Measurements from ENCODE around the gene PHOX2A. TPM values are rescaled to one million over a fixed set of nuclear protein-coding genes. Genes with fewer than 3 reads are reported as not detected.

The PHOX2A gene
- total RNA-seq (2014; rRNA removed; shearing (Covaris generic)), result not detected in 2 replicates

GRCh38 chr11:72244060-72244360 is at the start of gene PHOX2A:
Gene PHOX2A, minus strand, starts transcription at chr11:72244176. Its CDS starts 172 bp downstream, at chr11:72244004.

DNA sequence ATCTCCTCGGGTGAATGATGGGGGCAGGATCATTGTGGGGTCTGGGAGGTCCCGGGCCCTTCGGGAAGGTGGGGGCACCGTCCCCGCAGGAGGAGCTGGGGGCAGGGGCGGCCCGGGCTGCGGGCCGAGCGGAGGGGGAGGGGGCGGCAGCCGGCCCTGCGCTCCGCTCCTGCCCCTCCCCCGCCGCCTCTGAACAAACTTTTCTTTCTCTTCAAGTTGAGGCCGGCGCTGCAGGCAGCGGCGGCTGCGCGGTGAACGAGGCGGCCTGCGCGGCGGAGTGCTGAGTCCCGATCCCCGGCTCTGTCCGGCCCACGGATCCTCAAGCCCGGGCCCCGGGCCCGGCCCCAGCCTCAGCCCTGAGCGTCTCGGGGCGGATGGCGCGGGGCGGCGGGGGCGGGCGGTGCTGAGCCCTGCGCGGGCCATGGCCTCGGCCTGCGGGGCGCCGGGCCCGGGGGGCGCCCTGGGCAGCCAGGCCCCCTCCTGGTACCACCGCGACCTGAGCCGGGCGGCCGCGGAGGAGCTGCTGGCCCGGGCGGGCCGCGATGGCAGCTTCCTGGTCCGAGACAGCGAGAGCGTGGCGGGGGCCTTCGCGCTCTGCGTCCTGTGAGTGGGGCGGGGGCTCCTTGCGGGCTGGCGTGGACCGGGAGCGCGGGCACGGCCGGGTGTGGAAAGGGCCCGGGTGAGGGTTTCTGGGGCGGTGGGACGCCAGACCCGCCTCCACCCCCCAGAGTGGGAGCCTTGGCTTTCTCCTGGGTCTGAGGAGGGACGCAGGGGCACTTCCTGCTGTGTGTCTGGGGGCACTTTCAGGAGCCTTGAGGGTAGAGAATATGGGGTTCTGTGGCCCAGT is 19.2 kb downstream of the PHOX2A start, which contains the start of gene INPPL1:
Gene INPPL1 (plus strand): TSS at position 204 of the 847 bp plus-strand sequence. CDS start 218 bp downstream, at position 422.

DNA sequence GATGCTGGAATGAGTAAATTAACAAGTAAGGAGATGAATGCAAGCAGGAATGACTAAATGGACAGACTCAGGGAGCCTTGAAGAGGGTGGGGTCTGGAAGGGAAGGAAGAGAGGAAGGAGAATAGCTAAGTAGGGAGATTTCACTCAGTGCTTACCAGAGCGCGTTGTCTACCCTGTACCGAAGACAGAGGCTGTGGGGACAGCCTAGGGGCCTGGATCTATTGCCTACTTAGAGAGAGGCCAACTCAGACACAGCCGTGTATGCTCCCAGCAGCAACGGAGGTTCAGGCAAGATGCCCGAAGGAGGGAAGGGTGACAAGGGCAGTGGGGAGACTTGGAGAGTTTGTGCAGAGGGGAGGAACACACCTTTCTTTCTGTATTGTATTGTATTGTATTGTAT is 27.3 kb downstream of the PHOX2A start, which contains the start of gene FOLR2:
Gene FOLR2 (plus strand): TSS at position 157 of the 400 bp plus-strand sequence. CDS start 1,791 bp downstream, outside the sequence.

GRCh38 chr11:72191961-72192381 is 52.0 kb downstream of the PHOX2A start, which contains the start of gene FOLR1:
Gene FOLR1, plus strand, starts transcription at chr11:72192140. Its CDS starts 34 bp downstream, at chr11:72192174.

Other genes starting within 250 kb of the PHOX2A start
- gene IL18BP, start 245.3 kb downstream of the PHOX2A start, total RNA-seq (2014; rRNA removed; shearing (Covaris generic)), result 1.8 and 2.4 TPM in 2 replicates
- gene NUMA1, start 163.6 kb downstream of the PHOX2A start, total RNA-seq (2014; rRNA removed; shearing (Covaris generic)), result 181 and 186 TPM in 2 replicates
- 9.9 and 10.5 TPM in 2 replicates for gene LRRC51, start 163.3 kb downstream of the PHOX2A start, total RNA-seq (2014; rRNA removed; shearing (Covaris generic))
- 109 and 119 TPM in 2 replicates for gene LAMTOR1, start 140.9 kb downstream of the PHOX2A start, total RNA-seq (2014; rRNA removed; shearing (Covaris generic))
- not detected in 2 replicates for gene TOMT, start 138.3 kb downstream of the PHOX2A start, total RNA-seq (2014; rRNA removed; shearing (Covaris generic))
- 66.4 and 80.2 TPM in 2 replicates for gene ANAPC15, start 131.5 kb downstream of the PHOX2A start, total RNA-seq (2014; rRNA removed; shearing (Covaris generic))
- not detected in 2 replicates for gene FOLR3, start 108.5 kb downstream of the PHOX2A start, total RNA-seq (2014; rRNA removed; shearing (Covaris generic))
- gene FOLR1, start 52.0 kb downstream of the PHOX2A start, total RNA-seq (2014; rRNA removed; shearing (Covaris generic)), result 0.53 and 0.58 TPM in 2 replicates
- gene FOLR2, start 27.4 kb downstream of the PHOX2A start, total RNA-seq (2014; rRNA removed; shearing (Covaris generic)), result not detected in 2 replicates
- 79.3 and 94.3 TPM in 2 replicates for gene INPPL1, start 19.4 kb downstream of the PHOX2A start, total RNA-seq (2014; rRNA removed; shearing (Covaris generic))
- gene CLPB, start 190.4 kb upstream of the PHOX2A start, total RNA-seq (2014; rRNA removed; shearing (Covaris generic)), result 58.7 and 65.9 TPM in 2 replicates